Left lung (tissue), 10 donors: Measurements from ENCODE around the gene VSTM2L. TPM values are rescaled to one million over a fixed set of nuclear protein-coding genes. Genes with fewer than 3 reads are reported as not detected.

Source experiments
- ATAC-seq: fragments of 200-7000 bp; cut with Tn5 transposase; one replicate; pipeline ENCODE4 v1.9.1; 2020; ENCODE audit warnings: moderate library complexity
- DNase-seq, 4 donors: peaks; one replicate each; pipeline ENCODE4 v3.0.0-alpha.2; 2013 to 2020
- H3K27ac ChIP-seq, 2 donors: fragments of 200-600 bp; sonication (generic) in 1 of 2; one replicate each; pipeline versions ENCODE4 v1.5.0 to v1.8.0; 2020 to 2021
- H3K27me3 ChIP-seq, 2 donors: fragments of 200-600 bp; sonication (generic) in 1 of 2; one replicate each; pipeline versions ENCODE4 v1.5.0 to v1.8.0; 2020 to 2021
- H3K36me3 ChIP-seq, 2 donors: fragments of 200-600 bp; sonication (generic) in 1 of 2; one replicate each; pipeline versions ENCODE4 v1.5.0 to v1.8.0; 2020 to 2021
- H3K4me1 ChIP-seq, 2 donors: fragments of 200-600 bp; one replicate each; pipeline ENCODE4 v1.8.0; 2021
- H3K4me3 ChIP-seq, 2 donors: fragments of 200-600 bp; sonication (generic) in 1 of 2; one replicate each; pipeline versions ENCODE4 v1.5.0 to v1.8.0; 2020 to 2021; ENCODE audit warnings: mild to moderate bottlenecking in 1 of 2
- H3K9me3 ChIP-seq, 2 donors: fragments of 200-600 bp; sonication (generic) in 1 of 2; one replicate each; pipeline versions ENCODE4 v1.5.0 to v1.8.0; 2020 to 2021
- CTCF ChIP-seq, 2 donors: fragments of 200-600 bp; sonication (generic) in 1 of 2; IDR thresholded peaks; one replicate each; pipeline versions ENCODE4 v1.5.0 to v1.8.0; 2021; ENCODE audit warnings: antibody characterized with exemption in 2 of 2
- intact Hi-C, 2 donors: fragments of 100-400 bp; cut with DNase I; formaldehyde crosslinking; loops; one replicate each; pipeline versions ENCODE4 v1.11.2 to v1.14.2; 2022
- polyA plus RNA-seq, 6 donors: library from polyadenylated mRNA; unstranded; fragments of 120-200 nt; gene quantifications; one replicate each; pipeline ENCODE4 v1.2.1, GENCODE V29; 2013; ENCODE audit not compliant: insufficient read length in 6 of 6
- total RNA-seq, 2 donors: library from RNA; stranded (reverse); fragmentation: NEBNext Ultra II Directional; extraction: Animal tissue kit (Norgen Biotek cat#: 25700); gene quantifications; one replicate each; pipeline ENCODE4 v1.2.1, GENCODE V29; 2021
- donor health status: DM: no; HTN: yes; CAD: no.
- donor health status: DM: no; HTN: no; CAD: no.

The VSTM2L gene
- total and polyA plus RNA-seq, 8 donors: 2.7 to 31.9 (median 7.2) TPM

GRCh38 chr20:37941992-37942391 is 39.1 kb downstream of the VSTM2L start:
- H3K27me3 ChIP-seq: peaks cover 0 to 4% of the 10 kb centered on the region in 2 donors

GRCh38 chr20:37943033-37943432 is 40.1 kb downstream of the VSTM2L start:
- ATAC-seq (peak; percentile 69), DNase-seq (no peak)
- intact Hi-C loops: no loop called here
- TF ChIP-seq CTCF (IDR thresholded peaks at IDR 0.05): no peak
- H3K9me3 ChIP-seq: peaks cover 0 to 3% of the 10 kb centered on the region in 2 donors
- peaks cover 0 to 4% of the 10 kb centered on the region in 2 donors for H3K27me3 ChIP-seq
- H3K36me3 ChIP-seq: no peaks in the 10 kb centered on the region
- no peak overlapping the region for H3K4me3 ChIP-seq
- no peaks in the 10 kb centered on the region for H3K4me1 ChIP-seq
- H3K27ac ChIP-seq: no peak overlapping the region

More at GRCh38 chr20:37941992-37942391, 39.1 kb downstream of the VSTM2L start:
- Histone ChIP-seq H3K36me3 (no peaks in the 10 kb centered on the region), H3K27ac (no peak overlapping the region), H3K4me3 (no peak overlapping the region), H3K9me3 (peaks cover 0 to 3% of the 10 kb centered on the region in 2 donors), H3K4me1 (no peaks in the 10 kb centered on the region)
- DNase-seq: no peak
- intact Hi-C loops: no loop called here
- ATAC-seq: no peak
- no peak for TF ChIP-seq CTCF (IDR thresholded peaks at IDR 0.05)

- Histone ChIP-seq H3K27ac (no peak overlapping the region), H3K4me3 (no peak overlapping the region), H3K4me1 (no peaks in the 10 kb centered on the region), H3K36me3 (no peaks in the 10 kb centered on the region), H3K27me3 (peaks cover 0 to 4% of the 10 kb centered on the region in 2 donors), H3K9me3 (peaks cover 0 to 3% of the 10 kb centered on the region in 2 donors)
- intact Hi-C loops: no loop called here
- ATAC-seq: no peak
- TF ChIP-seq CTCF (IDR thresholded peaks at IDR 0.05): no peak
- DNase-seq: no peak
These were observed 40.9 kb downstream of the VSTM2L start for GRCh38 chr20:37943501-37944455.

- H3K27me3 ChIP-seq: peaks cover 0 to 4% of the 10 kb centered on the region in 2 donors
- H3K9me3 ChIP-seq: peaks cover 0 to 3% of the 10 kb centered on the region in 2 donors
- no peak overlapping the region for H3K27ac ChIP-seq
- no peaks in the 10 kb centered on the region for H3K36me3 ChIP-seq
- ATAC-seq (no peak), DNase-seq (no peak)
- H3K4me3 ChIP-seq: no peak overlapping the region
- TF ChIP-seq CTCF (IDR thresholded peaks at IDR 0.05): no peak
- intact Hi-C loops: no loop called here
- no peaks in the 10 kb centered on the region for H3K4me1 ChIP-seq
These were observed 41.6 kb downstream of the VSTM2L start for GRCh38 chr20:37944456-37944981.

GRCh38 chr20:37945091-37945547 is 42.2 kb downstream of the VSTM2L start:
- no peak for TF ChIP-seq CTCF (IDR thresholded peaks at IDR 0.05)
- Histone ChIP-seq H3K4me3 (no peak overlapping the region), H3K27ac (no peak overlapping the region), H3K9me3 (peaks cover 0 to 3% of the 10 kb centered on the region in 2 donors), H3K4me1 (no peaks in the 10 kb centered on the region), H3K27me3 (peaks cover 0 to 4% of the 10 kb centered on the region in 2 donors), H3K36me3 (no peaks in the 10 kb centered on the region)
- no peak for DNase-seq
- no peak for ATAC-seq
- intact Hi-C loops: no loop called here
